Brain pericyte (primary cell): ENCODE results near the gene TMEM234.
"Not testable (repeated sequence)": the region's sequence is repeated elsewhere in the genome, so short reads cannot be mapped to it uniquely, and the experiment has no call there.

Experiments used
- DNase-seq: peaks from one replicate; pipeline ENCODE4 v3.0.0-alpha.2; 2012; ENCODE audit warnings: low read depth, low spot score

TMEM234 gene

GRCh38 chr1:32221980-32222755 is at the start of gene TMEM234, which contains the start of gene EIF3I:
Gene TMEM234, minus strand, starts transcription at chr1:32222353. Its CDS starts 31 bp downstream, at chr1:32222322.
Gene EIF3I, plus strand, starts transcription at chr1:32222407. Its CDS starts 35 bp downstream, at chr1:32222442.
- peak; percentile 71 for DNase-seq

DNA sequence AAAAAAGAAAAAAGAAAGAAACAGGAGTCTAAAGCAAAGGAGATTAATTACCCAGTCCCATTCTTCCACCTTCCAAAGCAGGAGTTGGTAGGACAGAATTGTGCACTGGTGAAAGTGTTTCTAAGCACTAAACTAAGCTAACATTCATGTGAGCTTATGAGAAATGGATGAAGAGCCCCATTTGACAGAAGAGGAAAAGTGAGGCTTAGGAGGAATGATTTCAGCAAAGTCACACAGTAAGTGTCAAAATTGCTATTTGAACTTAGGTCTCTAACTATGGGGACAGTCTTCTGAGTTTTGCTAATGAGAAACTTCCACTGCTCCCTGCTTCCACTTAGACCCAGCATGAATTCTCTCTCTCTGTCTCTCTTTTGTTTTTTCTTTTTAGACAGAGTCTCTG is 47.6 kb upstream of the TMEM234 start:
- DNase-seq: no peak

GRCh38 chr1:32266921-32267591 is 44.9 kb upstream of the TMEM234 start:
- DNase-seq: no peak

- no peak for DNase-seq
Measured at GRCh38 chr1:32265846-32266245, 43.7 kb upstream of the TMEM234 start.

DNA sequence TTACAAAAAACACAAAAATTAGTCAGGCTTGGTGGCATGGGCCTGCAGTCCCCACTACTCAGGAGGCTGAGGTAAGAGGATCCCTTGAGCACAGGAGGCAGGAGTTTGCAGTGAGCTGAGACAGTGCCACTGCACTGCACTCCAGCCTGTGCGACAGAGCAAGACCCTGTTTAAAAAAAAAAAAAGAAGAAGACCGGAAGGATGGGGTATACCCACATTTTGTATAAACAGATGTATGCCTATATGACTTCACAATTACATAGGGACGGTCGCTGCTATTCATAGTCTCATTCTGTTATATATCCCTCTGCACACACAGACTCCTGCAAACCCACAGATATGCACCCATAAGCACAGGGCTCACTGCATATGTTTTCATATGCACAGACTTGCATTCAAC is 41.6 kb upstream of the TMEM234 start:
- no peak for DNase-seq

DNA sequence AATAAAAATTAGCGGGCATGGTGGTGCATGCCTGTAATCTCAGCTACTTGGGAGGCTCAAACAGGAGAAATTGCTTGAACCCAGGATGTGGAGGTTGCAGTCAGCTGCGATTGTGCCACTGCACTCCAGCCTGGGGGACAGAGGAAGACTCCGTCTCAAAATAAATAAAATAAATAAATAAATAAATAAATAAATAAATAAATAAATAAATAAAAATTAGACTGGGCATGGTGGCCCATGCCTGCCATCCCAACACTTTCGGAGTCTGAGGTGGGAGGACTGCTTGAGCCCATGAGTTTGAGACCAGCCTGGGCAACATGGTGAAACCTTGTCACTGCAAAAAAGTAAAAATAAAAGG is 41.1 kb upstream of the TMEM234 start:
- not testable (repeated sequence) for DNase-seq

DNA sequence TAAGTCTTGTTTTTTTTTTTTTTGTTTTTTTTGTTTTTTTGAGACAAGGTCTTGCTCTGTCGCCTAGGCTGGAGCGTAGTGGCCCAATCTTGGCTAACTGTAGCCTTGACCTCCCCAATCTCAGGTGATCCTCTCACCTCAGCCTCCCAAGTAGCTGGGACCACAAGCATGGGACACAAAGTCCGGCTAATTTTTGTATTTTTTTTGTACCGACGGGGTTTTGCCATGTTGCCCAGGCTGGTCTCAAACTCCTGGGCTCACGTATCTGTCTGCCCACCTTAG is 35.0 kb upstream of the TMEM234 start:
- no peak for DNase-seq

- DNase-seq: no peak
Measured at GRCh38 chr1:32256473-32257226, 34.5 kb upstream of the TMEM234 start.

DNA sequence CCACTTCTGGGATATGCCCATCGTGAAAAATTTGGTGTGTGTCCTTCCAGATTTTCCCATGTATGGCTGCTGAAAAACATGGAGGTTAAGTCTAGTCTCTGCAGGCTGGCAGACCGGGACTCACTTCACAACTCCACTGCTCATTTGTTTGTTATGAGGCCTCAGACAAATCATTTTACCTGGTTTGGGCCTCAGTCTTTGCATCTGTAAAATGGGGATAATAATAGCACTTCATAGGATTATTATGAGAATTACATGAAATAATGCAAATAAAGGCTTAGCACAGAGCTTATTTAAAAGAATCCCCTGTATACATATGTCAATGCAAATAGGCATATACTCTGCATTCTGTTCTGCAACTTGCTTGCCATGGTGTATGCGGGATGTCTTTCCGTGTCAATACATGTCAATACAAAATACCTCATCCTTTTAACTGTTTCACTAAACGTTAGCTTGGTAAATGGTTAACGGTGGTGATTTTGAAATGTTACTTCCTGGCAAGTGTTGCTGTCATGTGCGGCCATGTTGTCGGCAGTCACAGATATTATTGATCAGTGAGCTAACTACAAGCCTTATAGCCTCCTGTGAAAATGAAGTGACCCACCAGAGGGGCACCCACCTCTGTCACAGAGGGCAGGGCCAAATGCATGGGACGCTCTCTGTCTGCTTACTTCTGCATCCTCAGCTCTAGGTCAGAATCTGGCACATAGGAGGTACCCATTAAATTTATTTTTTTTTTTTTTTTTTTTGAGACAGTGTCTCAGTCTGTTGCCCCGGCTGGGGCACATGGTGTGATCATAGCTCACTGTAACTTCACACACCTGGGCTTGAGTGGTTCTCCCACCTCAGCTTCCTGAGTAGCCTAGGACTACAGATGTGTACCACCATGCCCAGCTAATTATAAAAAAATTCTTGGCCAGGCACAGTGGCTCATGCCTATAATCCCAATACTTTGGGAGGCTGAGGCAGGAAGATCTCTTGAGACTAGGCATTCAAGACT is 33.2 kb upstream of the TMEM234 start:
- no peak for DNase-seq

- no peak for DNase-seq
Measured at GRCh38 chr1:32250893-32251716, 29.0 kb upstream of the TMEM234 start, which contains the start of gene LCK. Gene LCK, plus strand, starts transcription at chr1:32251265. Its CDS starts 23,065 bp downstream, at chr1:32274330.

- DNase-seq: no peak
Measured at GRCh38 chr1:32249831-32250525, 27.8 kb upstream of the TMEM234 start.

- no peak for DNase-seq
Measured at GRCh38 chr1:32247983-32248889, 26.1 kb upstream of the TMEM234 start.

DNA sequence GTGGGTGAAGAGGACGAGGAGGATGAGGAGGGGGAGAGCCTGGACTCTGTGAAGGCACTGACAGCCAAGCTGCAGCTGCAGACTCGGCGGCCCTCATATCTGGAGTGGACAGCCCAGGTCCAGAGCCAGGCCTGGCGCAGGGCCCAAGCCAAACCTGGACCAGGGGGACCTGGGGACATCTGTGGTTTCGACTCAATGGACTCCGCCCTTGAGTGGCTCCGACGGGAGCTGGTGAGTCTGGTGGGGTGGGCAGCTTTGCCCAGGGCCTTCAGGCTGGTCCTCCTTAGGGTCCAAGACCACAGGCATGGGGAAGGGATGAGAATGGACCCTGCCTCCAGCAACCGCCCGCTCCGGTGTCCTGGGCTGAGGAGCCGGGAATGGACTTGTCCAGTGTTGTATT is 25.3 kb upstream of the TMEM234 start:
- no peak for DNase-seq

DNA sequence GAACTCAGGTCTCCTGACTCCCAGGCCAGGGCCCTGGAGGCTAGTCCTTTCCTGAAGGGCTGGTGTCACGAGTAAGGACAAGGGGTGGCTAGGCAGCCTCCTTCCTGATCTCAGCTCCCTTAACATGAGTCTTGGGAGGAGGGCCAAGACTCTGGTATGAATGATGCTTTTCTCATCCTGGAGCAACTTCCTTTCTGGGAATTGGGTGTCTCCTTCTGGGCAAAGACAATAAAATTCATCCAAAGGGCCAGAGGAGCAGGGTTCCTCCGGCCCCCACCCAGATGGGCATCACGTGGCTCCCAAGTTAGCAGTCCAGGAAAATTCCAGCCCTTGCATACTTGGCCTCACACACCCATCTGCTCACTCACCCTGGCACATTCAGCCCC is 24.7 kb upstream of the TMEM234 start, which contains the start of gene FAM167B:
TSS of gene FAM167B (plus strand) at position 335 of the 386 bp plus-strand sequence. CDS start 200 bp downstream, outside the sequence.
- DNase-seq: no peak

- DNase-seq: no peak
Measured at GRCh38 chr1:32242341-32242851, 20.2 kb upstream of the TMEM234 start.

DNA sequence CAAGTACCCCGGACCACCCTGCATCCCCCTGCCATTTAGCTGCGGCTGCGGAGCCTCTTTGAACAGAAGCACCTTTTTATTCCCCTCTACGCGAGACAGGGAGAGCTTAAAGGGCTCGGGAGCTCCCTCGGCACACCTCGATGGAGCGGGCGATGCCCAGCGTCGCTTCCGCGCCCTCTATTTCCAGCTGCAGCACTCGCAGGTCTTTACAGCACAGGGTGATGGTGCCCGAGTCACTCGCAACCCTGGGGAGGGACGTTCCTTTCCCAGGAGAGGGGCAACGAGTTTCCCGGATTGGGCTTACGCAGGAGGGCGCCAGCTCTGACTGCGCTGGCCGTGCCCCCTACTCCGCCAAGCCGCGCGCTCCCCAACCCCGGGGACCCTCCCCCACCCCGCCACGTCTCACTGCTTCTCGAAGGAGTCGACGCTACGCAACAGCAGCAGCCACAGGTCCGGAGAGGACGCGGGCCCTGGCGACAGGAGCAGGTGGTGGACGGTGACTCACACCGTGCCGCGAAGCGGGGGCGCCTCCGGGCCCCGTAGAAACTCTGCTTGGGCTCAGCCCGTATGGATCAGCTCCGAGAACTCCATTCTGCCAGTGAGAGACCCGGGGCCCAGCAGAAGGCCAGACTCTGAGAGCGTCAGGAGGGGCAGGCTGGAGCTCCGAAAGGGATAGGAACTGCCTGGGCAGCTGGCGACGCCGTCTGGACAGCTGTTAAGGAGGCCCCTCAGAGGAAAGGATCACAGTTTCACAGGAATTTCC is 19.0 kb upstream of the TMEM234 start:
- DNase-seq: no peak

DNA sequence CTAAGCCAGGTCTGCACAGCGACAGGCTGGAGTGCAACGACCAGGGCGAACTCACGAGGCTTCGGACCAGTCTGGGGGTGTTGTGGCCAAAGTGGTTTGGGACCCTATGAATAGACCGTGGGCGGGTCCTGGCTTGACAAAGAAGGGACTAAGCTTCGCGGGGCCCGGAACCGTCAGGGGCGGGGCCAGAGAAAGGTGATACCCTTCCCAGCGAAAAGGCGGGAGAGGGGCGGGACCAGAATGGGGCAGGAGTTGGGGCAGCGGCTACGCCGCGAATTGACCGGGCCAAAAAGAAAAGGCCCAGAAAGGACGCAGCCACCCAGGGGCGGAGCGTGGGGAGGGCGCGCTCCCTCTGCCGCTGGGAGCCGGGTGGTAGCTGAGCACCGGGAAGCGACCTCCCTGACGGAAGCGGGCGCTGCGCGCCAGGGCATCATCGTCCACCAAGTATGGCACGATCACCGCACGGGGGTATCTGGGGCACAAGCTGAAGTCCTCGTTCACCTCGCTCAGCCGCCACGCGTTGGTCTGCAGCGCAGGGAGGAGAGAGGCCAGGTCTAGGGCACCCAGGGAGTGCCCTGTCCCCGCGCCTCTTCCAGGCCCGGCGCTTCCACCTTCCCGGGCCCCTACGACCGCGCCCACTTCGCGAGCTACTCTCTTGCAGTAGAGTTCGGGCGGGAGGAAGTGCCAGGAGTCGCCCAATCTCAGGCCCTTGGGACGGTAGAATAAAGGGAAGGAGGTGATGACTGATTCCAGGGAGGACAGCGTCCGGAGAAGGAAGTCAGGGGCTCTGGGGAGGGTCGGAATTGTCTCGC is 18.2 kb upstream of the TMEM234 start:
- DNase-seq: no peak
